ENCODE results near the gene MFSD6. TPM values are rescaled to one million over a fixed set of nuclear protein-coding genes. Genes with fewer than 3 reads are reported as not detected.
A peak's percentile ranks its signal among the peaks of the same experiment; 100 is the strongest.

The MFSD6 gene
- polyA plus RNA-seq, 1 of the 3 experiments (the other 2 are of a cell fraction), result 15.1 TPM

- WGBS (ENCODE audit: low lambda C conversion rate), result 94% methylated on average over 1 of the region's 1 CpG
- Histone ChIP-seq H3K9me3 (no peaks in the 10 kb centered on the region), H2AFZ (ENCODE audit: low read depth) (no peak overlapping the region), H4K20me1 (ENCODE audit: insufficient read depth) (no peaks in the 10 kb centered on the region), H3K4me1 (ENCODE audit: control insufficient read depth in 1 of 2, insufficient read depth in 2 of 2, low read depth in 1 of 2, low read length in 1 of 2) (no peaks in the 10 kb centered on the region; a peak in 1 of 4 replicates), H3F3A (replicated peaks; ENCODE audit: insufficient read depth) (no peaks in the 10 kb centered on the region), H3K9ac (no peak overlapping the region), H3K4me2 (no peak overlapping the region), H3K27ac (ENCODE audit: low read depth in 2 of 2, low read length in 1 of 2) (no peak overlapping the region), H3K9me2 (no peaks in the 10 kb centered on the region), H3K36me3 (replicated peaks in 1 of 2; ENCODE audit: control insufficient read depth in 1 of 2, insufficient read depth in 2 of 2, low read length in 1 of 2) (no peaks in the 10 kb centered on the region), H3K79me2 (ENCODE audit: insufficient read depth) (no peaks in the 10 kb centered on the region), H3K27me3 (ENCODE audit: insufficient read depth) (no peaks in the 10 kb centered on the region), H3K4me3 (ENCODE audit: low read depth in 2 of 2, low read length in 1 of 2) (no peak overlapping the region)
- ChIA-PET CTCF (interaction anchor here (0.9 to 3.0 kb wide), 7 partner anchors 10 to 131 kb away, joined by 3 to 28 read pairs (median 4); partner anchors contain the start of gene INPP1), POLR2A (no interaction called here)
- peak; percentile 30 for DNase-seq
- TF ChIP-seq SMC3 (IDR thresholded peaks at IDR 0.05; ENCODE audit: low read depth, low read length) (peak; percentile 83), CHD2 (IDR thresholded peaks at IDR 0.05; ENCODE audit: low read length, partially characterized antibody) (peak; percentile 18), TAF1 (IDR thresholded peaks at IDR 0.05; ENCODE audit: borderline replicate concordance, low read depth, low read length) (no peak), CTCF (IDR thresholded peaks at IDR 0.05) (peak; percentile 43), NRF1 (IDR thresholded peaks at IDR 0.05; ENCODE audit: low read depth, low read length) (no peak), RAD21 (IDR thresholded peaks at IDR 0.05; ENCODE audit: low read length) (peak; percentile 78), YY1 (IDR thresholded peaks at IDR 0.05; ENCODE audit: low read depth) (no peak)
Observed at GRCh38 chr2:190382851-190383250, 25.3 kb upstream of the MFSD6 start.

DNA sequence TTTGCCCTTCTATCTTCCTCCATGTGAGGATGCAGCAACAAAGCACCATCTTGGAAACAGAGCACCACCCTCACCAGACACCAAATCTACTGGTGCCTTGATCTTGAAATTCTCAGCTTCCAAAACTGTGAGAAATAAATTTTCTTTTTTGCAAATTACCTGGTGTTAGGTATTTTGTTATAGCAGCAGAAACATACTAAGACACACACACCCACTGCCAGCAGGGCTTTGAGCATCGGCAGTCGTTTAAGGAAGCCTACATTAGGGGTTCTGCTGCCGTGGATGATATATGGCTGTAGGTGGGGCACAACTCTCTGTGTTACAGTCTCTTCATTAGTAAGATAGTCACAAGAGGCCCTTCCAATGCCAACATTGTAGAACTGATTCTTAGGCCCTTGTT is 20.7 kb upstream of the MFSD6 start:
- no peaks in the 10 kb centered on the region for H3K79me2 ChIP-seq (ENCODE audit: insufficient read depth)
- TF ChIP-seq SIN3A (IDR thresholded peaks at IDR 0.05; ENCODE audit: borderline replicate concordance, low read depth, low read length), result no peak
- no peak for TF ChIP-seq RXRA (IDR thresholded peaks at IDR 0.05; ENCODE audit: borderline replicate concordance, low read depth)
- no peak for TF ChIP-seq RCOR1 (IDR thresholded peaks at IDR 0.05; ENCODE audit: low read length)
- TF ChIP-seq NRF1 (IDR thresholded peaks at IDR 0.05; ENCODE audit: low read depth, low read length), result no peak
- no peaks in the 10 kb centered on the region; the same call in 1 of the 2 replicates for H3K27me3 ChIP-seq (ENCODE audit: insufficient read depth)
- no peak overlapping the region for H3K9ac ChIP-seq
- ChIA-PET POLR2A (no interaction called here), CTCF (interaction anchor here (1.8 kb wide), 1 partner anchor 124 kb away, joined by 5 read pairs; no protein-coding TSS in a partner anchor)
- H3K27ac ChIP-seq (ENCODE audit: low read depth in 2 of 2, low read length in 1 of 2), result no peak overlapping the region
- no peak for DNase-seq
- 76% methylated on average over 3 of the region's 3 CpGs for WGBS (ENCODE audit: low lambda C conversion rate)
- H4K20me1 ChIP-seq (ENCODE audit: insufficient read depth), result no peaks in the 10 kb centered on the region
- no peaks in the 10 kb centered on the region for H3K9me2 ChIP-seq
- H3K36me3 ChIP-seq (replicated peaks in 1 of 2; ENCODE audit: control insufficient read depth in 1 of 2, insufficient read depth in 2 of 2, low read length in 1 of 2), result no peaks in the 10 kb centered on the region
- H3K4me1 ChIP-seq (ENCODE audit: control insufficient read depth in 1 of 2, insufficient read depth in 2 of 2, low read depth in 1 of 2, low read length in 1 of 2), result no peaks in the 10 kb centered on the region
- H3F3A ChIP-seq (replicated peaks; ENCODE audit: insufficient read depth), result peaks cover 5% of the 10 kb centered on the region
- H2AFZ ChIP-seq (ENCODE audit: low read depth), result no peak overlapping the region
- no peak overlapping the region for H3K4me2 ChIP-seq
- H3K9me3 ChIP-seq, result no peaks in the 10 kb centered on the region
- no peak overlapping the region for H3K4me3 ChIP-seq (ENCODE audit: low read depth in 2 of 2, low read length in 1 of 2)

GRCh38 chr2:190396271-190396670 is 11.9 kb upstream of the MFSD6 start:
- no peak overlapping the region for H3K27ac ChIP-seq (ENCODE audit: low read depth in 2 of 2, low read length in 1 of 2)
- no peaks in the 10 kb centered on the region for H3F3A ChIP-seq (replicated peaks; ENCODE audit: insufficient read depth)
- H3K4me2 ChIP-seq, result no peak overlapping the region
- H3K4me3 ChIP-seq (ENCODE audit: low read depth in 2 of 2, low read length in 1 of 2), result no peak overlapping the region
- 87% methylated on average over 2 of the region's 2 CpGs for WGBS (ENCODE audit: low lambda C conversion rate)
- no peak overlapping the region for H2AFZ ChIP-seq (ENCODE audit: low read depth)
- ChIA-PET CTCF (no interaction called here), POLR2A (no interaction called here)
- no peak overlapping the region for H3K9ac ChIP-seq
- no peaks in the 10 kb centered on the region for H3K4me1 ChIP-seq (ENCODE audit: control insufficient read depth in 1 of 2, insufficient read depth in 2 of 2, low read depth in 1 of 2, low read length in 1 of 2)
- no peaks in the 10 kb centered on the region for H3K79me2 ChIP-seq (ENCODE audit: insufficient read depth)
- no peak for DNase-seq
- no peaks in the 10 kb centered on the region for H3K9me2 ChIP-seq
- no peaks in the 10 kb centered on the region for H3K36me3 ChIP-seq (replicated peaks in 1 of 2; ENCODE audit: control insufficient read depth in 1 of 2, insufficient read depth in 2 of 2, low read length in 1 of 2)
- H3K27me3 ChIP-seq (ENCODE audit: insufficient read depth), result no peaks in the 10 kb centered on the region; the same call in 1 of the 2 replicates
- no peaks in the 10 kb centered on the region for H4K20me1 ChIP-seq (ENCODE audit: insufficient read depth)
- no peaks in the 10 kb centered on the region for H3K9me3 ChIP-seq
- no peak for TF ChIP-seq EP300 (IDR thresholded peaks at IDR 0.05; ENCODE audit: borderline replicate concordance in 1 of 2, low read depth in 1 of 2, low read length in 1 of 2)
- TF ChIP-seq CHD2 (IDR thresholded peaks at IDR 0.05; ENCODE audit: low read length, partially characterized antibody), result no peak
- TF ChIP-seq NRF1 (IDR thresholded peaks at IDR 0.05; ENCODE audit: low read depth, low read length), result no peak
- no peak for TF ChIP-seq TEAD4 (IDR thresholded peaks at IDR 0.05; ENCODE audit: borderline replicate concordance, insufficient read depth)
- no peak for TF ChIP-seq MEF2A (IDR thresholded peaks at IDR 0.05; ENCODE audit: borderline replicate concordance, low read depth)
- TF ChIP-seq EZH2phosphoT487 (IDR thresholded peaks at IDR 0.05; ENCODE audit: borderline replicate concordance, low read depth), result no peak
- no peak for TF ChIP-seq MAX (IDR thresholded peaks at IDR 0.05; ENCODE audit: low read depth)
- no peak for TF ChIP-seq SMC3 (IDR thresholded peaks at IDR 0.05; ENCODE audit: low read depth, low read length)
- TF ChIP-seq JUND (IDR thresholded peaks at IDR 0.05), result no peak
- no peak for TF ChIP-seq POLR2AphosphoS5 (IDR thresholded peaks at IDR 0.05; ENCODE audit: low read depth, low read length)
- TF ChIP-seq GATA2 (CRISPR knock-in tag; IDR thresholded peaks at IDR 0.05), result no peak
- no peak for TF ChIP-seq RXRA (IDR thresholded peaks at IDR 0.05; ENCODE audit: borderline replicate concordance, low read depth)
- no peak for TF ChIP-seq FOXJ3 (CRISPR knock-in tag; IDR thresholded peaks at IDR 0.05)
- TF ChIP-seq RAD21 (IDR thresholded peaks at IDR 0.05; ENCODE audit: low read length), result no peak
- TF ChIP-seq GABPA (IDR thresholded peaks at IDR 0.05; ENCODE audit: low read depth), result no peak
- TF ChIP-seq NFIC (IDR thresholded peaks at IDR 0.05; ENCODE audit: borderline replicate concordance), result no peak
- TF ChIP-seq SIN3A (IDR thresholded peaks at IDR 0.05; ENCODE audit: borderline replicate concordance, low read depth, low read length), result no peak
- no peak for TF ChIP-seq TAF1 (IDR thresholded peaks at IDR 0.05; ENCODE audit: borderline replicate concordance, low read depth, low read length)
